SK-N-SH (cell line): Measurements from ENCODE around the gene SFI1. TPM values are rescaled to one million over a fixed set of nuclear protein-coding genes. Genes with fewer than 3 reads are reported as not detected.
"Not testable (repeated sequence)": the region's sequence is repeated elsewhere in the genome, so short reads cannot be mapped to it uniquely, and the experiment has no call there.

Source experiments
- CTCF ChIA-PET: fragments of 300-600, 350-600 bp; formaldehyde crosslinking; extraction: SDS; loops from one replicate; lab custom pipeline; 2021; lab: Yijun Ruan, JAX
- POLR2A ChIA-PET: fragments of 350-600 bp; sonication (Branson Sonifier 250); formaldehyde crosslinking; extraction: SDS; loops from one replicate; lab custom pipeline; 2020; ENCODE audit warnings: antibody characterized with exemption, inconsistent platforms; lab: Yijun Ruan, JAX
- DNase-seq: peaks from one replicate; pipeline ENCODE4 v3.0.0; 2012
- H2AFZ ChIP-seq: fragments of 200-600 bp; sonication (generic); 2 replicates; pipeline ENCODE4 v1.8.1; 2016; ENCODE audit warnings: antibody characterized with exemption, mild to moderate bottlenecking, low read depth
- H3F3A ChIP-seq: fragments of 200-600 bp; sonication (generic); replicated peaks from 2 replicates; pipeline ENCODE3; 2016; ENCODE audit warnings: antibody characterized with exemption, mild to moderate bottlenecking; ENCODE audit not compliant: insufficient read depth
- H3K27ac ChIP-seq, 2 experiments: fragments of 200-500 bp in 1 of 2; fragments of 200-600 bp in 1 of 2; sonication (Bioruptor generic) in 1 of 2; sonication (generic), shearing (Covaris generic) in 1 of 2; 2 replicates each; pipeline versions ENCODE4 v1.5.1 to v1.6.1; 2014 to 2016; ENCODE audit warnings: low read depth in 2 of 2, inconsistent platforms in 1 of 2, low read length in 1 of 2, mild to moderate bottlenecking in 1 of 2, mixed read lengths in 1 of 2
- H3K27me3 ChIP-seq: fragments of 200-600 bp; sonication (generic), shearing (Covaris generic); 2 replicates; pipeline ENCODE4 v1.6.1; 2016; ENCODE audit warnings: mixed run types; ENCODE audit not compliant: insufficient read depth
- H3K36me3 ChIP-seq, 2 experiments: fragments of 200-500 bp in 1 of 2; fragments of 200-600 bp in 1 of 2; sonication (Bioruptor generic) in 1 of 2; sonication (generic) in 1 of 2; replicated peaks in 1 of 2; 2 replicates each; pipeline versions ENCODE3 to v1.5.1; 2014 to 2016; ENCODE audit warnings: low read length in 1 of 2, mild to moderate bottlenecking in 1 of 2; ENCODE audit not compliant: insufficient read depth in 2 of 2, control insufficient read depth in 1 of 2
- H3K4me1 ChIP-seq, 2 experiments: fragments of 200-500 bp in 1 of 2; fragments of 200-600 bp in 1 of 2; sonication (Bioruptor generic) in 1 of 2; sonication (generic), shearing (Covaris generic) in 1 of 2; 2 replicates each; pipeline versions ENCODE4 v1.5.1 to v1.6.1; 2014 to 2016; ENCODE audit warnings: low read depth in 1 of 2, low read length in 1 of 2, mixed run types in 1 of 2; ENCODE audit not compliant: insufficient read depth in 2 of 2, control insufficient read depth in 1 of 2
- H3K4me2 ChIP-seq: fragments of 200-600 bp; sonication (generic), shearing (Covaris generic); 2 replicates; pipeline ENCODE4 v1.6.1; 2017; ENCODE audit warnings: mixed run types
- H3K4me3 ChIP-seq, 2 experiments: fragments of 200-500 bp in 1 of 2; fragments of 200-600 bp in 1 of 2; sonication (Bioruptor generic) in 1 of 2; sonication (generic), shearing (Covaris generic) in 1 of 2; 2 replicates each; pipeline versions ENCODE4 v1.5.1 to v1.8.1; 2014 to 2016; ENCODE audit warnings: low read depth in 2 of 2, inconsistent platforms in 1 of 2, low read length in 1 of 2, mild to moderate bottlenecking in 1 of 2, mixed read lengths in 1 of 2, moderate library complexity in 1 of 2
- H3K79me2 ChIP-seq: fragments of 200-600 bp; sonication (generic); 2 replicates; pipeline ENCODE4 v1.8.1; 2017; ENCODE audit warnings: mild to moderate bottlenecking; ENCODE audit not compliant: insufficient read depth
- H3K9ac ChIP-seq: fragments of 200-600 bp; sonication (generic); 2 replicates; pipeline ENCODE4 v1.6.1; 2017; ENCODE audit warnings: mixed run types
- H3K9me2 ChIP-seq: fragments of 200-600 bp; sonication (generic); 2 replicates; pipeline ENCODE4 v1.6.1; 2017; ENCODE audit warnings: mixed run types
- H3K9me3 ChIP-seq: fragments of 200-600 bp; sonication (generic); 2 replicates; pipeline ENCODE4 v1.6.1; 2017; ENCODE audit warnings: mixed run types, mild to moderate bottlenecking, moderate library complexity
- H4K20me1 ChIP-seq: fragments of 200-600 bp; sonication (generic); 2 replicates; pipeline ENCODE4 v1.6.1; 2017; ENCODE audit warnings: mild to moderate bottlenecking, mixed run types; ENCODE audit not compliant: insufficient read depth
- CHD2 ChIP-seq: fragments of 150-350 bp; IDR thresholded peaks from 2 replicates; pipeline ENCODE4 v1.6.1; 2018; ENCODE audit warnings: low read length; ENCODE audit not compliant: partially characterized antibody
- EP300 ChIP-seq, 2 experiments: IDR thresholded peaks; 2 replicates each; pipeline versions ENCODE4 v1.4.0 to v1.6.1; 2012; ENCODE audit warnings: borderline replicate concordance in 1 of 2, low read depth in 1 of 2, low read length in 1 of 2
- MEF2A ChIP-seq: IDR thresholded peaks from 2 replicates; pipeline ENCODE4 v1.4.0; 2012; ENCODE audit warnings: low read depth, borderline replicate concordance
- NFIC ChIP-seq: IDR thresholded peaks from 2 replicates; pipeline ENCODE4 v1.4.0; 2012; ENCODE audit warnings: borderline replicate concordance
- REST ChIP-seq: IDR thresholded peaks from 2 replicates; pipeline ENCODE4 v1.6.1; 2012; ENCODE audit warnings: mild to moderate bottlenecking, low read depth, low read length, moderate library complexity
- RFX5 ChIP-seq: IDR thresholded peaks from 2 replicates; pipeline ENCODE4 v1.6.1; 2012; ENCODE audit warnings: mild to moderate bottlenecking, improper control_type of control experiment, low read length
- TAF1 ChIP-seq: IDR thresholded peaks from 2 replicates; pipeline ENCODE4 v1.6.1; 2012; ENCODE audit warnings: low read depth, mild to moderate bottlenecking, low read length, moderate library complexity, borderline replicate concordance
- TCF12 ChIP-seq: IDR thresholded peaks from 2 replicates; pipeline ENCODE4 v1.4.0; 2012
- ZBTB33 ChIP-seq: IDR thresholded peaks from 2 replicates; pipeline ENCODE4 v1.4.0; 2012; ENCODE audit warnings: low read depth, borderline replicate concordance
- WGBS: methylation state at CpG from one replicate; pipeline ENCODE4 v1.1.6; 2017; ENCODE audit warnings: low lambda C conversion rate; 5-methylcytosine and 5-hydroxymethylcytosine counted together
- polyA plus RNA-seq, 3 experiments: library from polyadenylated mRNA; depleted of rRNA; stranded (reverse); fragments of >200 nt; gene quantifications; 2 replicates each; pipeline ENCODE4 v1.2.3, GENCODE V29; 2012
- TF ChIP-seq, protein P1 (sequence below): IDR thresholded peaks from 2 replicates; pipeline ENCODE4 v1.4.0; 2012; ENCODE audit warnings: low read depth, borderline replicate concordance
- TF ChIP-seq, protein P2 (sequence below): fragments of 150-350 bp; IDR thresholded peaks from 2 replicates; pipeline ENCODE4 v1.6.1; 2016; ENCODE audit warnings: mild to moderate bottlenecking, low read depth, low read length

Gene SFI1
- polyA plus RNA-seq, 1 of the 3 experiments (the other 2 are of a cell fraction), result 24.7 TPM

DNA sequence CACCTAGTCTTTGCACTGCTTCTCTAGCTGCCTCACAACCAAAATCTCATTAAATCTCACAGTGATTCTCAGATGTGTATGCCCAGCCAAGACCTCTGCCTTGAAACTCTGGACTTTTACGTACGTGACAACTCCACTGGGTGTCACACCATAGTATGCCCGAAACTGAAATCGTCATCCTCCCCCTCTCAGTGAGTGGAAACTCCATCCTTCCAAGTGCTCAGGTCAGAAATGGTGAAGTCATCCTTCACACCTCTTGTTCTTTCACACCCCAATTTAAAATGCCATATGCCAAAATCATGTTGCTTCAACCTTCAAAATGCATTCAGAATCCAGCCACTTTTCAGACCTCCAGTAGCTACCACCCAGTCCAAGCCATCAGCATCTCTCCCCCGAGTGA lies 42.5 kb downstream of the SFI1 start (continued):
- no peak for TF ChIP-seq ZBTB33
- TF ChIP-seq, protein P1, sequence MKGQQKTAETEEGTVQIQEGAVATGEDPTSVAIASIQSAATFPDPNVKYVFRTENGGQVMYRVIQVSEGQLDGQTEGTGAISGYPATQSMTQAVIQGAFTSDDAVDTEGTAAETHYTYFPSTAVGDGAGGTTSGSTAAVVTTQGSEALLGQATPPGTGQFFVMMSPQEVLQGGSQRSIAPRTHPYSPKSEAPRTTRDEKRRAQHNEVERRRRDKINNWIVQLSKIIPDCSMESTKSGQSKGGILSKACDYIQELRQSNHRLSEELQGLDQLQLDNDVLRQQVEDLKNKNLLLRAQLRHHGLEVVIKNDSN, result no peak
- TF ChIP-seq TCF12, result no peak

- H3K9me2 ChIP-seq, H3K4me2 ChIP-seq, H3K9ac ChIP-seq, POLR2A ChIA-PET, DNase-seq, H3K4me1 ChIP-seq, H3K79me2 ChIP-seq, H3K9me3 ChIP-seq, H4K20me1 ChIP-seq, H3F3A ChIP-seq, H3K4me3 ChIP-seq, H3K27me3 ChIP-seq, H3K27ac ChIP-seq, H3K36me3 ChIP-seq, H2AFZ ChIP-seq: not testable (repeated sequence)
- 93% methylated on average over 4 of the region's 4 CpGs for WGBS
- CTCF ChIA-PET, result interaction anchor here (1.0 kb wide), 1 partner anchor 94 kb away, joined by 3 read pairs; no protein-coding TSS in a partner anchor
Observed at GRCh38 chr22:31540166-31540565, 43.8 kb downstream of the SFI1 start.

- no peaks in the 10 kb centered on the region for H3K9me3 ChIP-seq
- no peak overlapping the region for H3K9ac ChIP-seq
- no peak overlapping the region for H3K4me2 ChIP-seq
- no peak overlapping the region for H3K27ac ChIP-seq
- H3K9me2 ChIP-seq, result no peaks in the 10 kb centered on the region
- H3F3A ChIP-seq, result no peaks in the 10 kb centered on the region
- 98% methylated on average over 5 of the region's 5 CpGs for WGBS
- ChIA-PET CTCF (interaction anchor here (1.0 kb wide), 1 partner anchor 93 kb away, joined by 3 read pairs; no protein-coding TSS in a partner anchor), POLR2A (no interaction called here)
- H4K20me1 ChIP-seq, result no peaks in the 10 kb centered on the region
- TF ChIP-seq EP300 (IDR thresholded peaks at IDR 0.05; ENCODE audit: borderline replicate concordance in 1 of 2, low read depth in 1 of 2, low read length in 1 of 2), result no peak
- TF ChIP-seq, protein P2, sequence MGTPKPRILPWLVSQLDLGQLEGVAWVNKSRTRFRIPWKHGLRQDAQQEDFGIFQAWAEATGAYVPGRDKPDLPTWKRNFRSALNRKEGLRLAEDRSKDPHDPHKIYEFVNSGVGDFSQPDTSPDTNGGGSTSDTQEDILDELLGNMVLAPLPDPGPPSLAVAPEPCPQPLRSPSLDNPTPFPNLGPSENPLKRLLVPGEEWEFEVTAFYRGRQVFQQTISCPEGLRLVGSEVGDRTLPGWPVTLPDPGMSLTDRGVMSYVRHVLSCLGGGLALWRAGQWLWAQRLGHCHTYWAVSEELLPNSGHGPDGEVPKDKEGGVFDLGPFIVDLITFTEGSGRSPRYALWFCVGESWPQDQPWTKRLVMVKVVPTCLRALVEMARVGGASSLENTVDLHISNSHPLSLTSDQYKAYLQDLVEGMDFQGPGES, result no peak
- TF ChIP-seq CHD2, result no peak
- no peak for TF ChIP-seq MEF2A
- no peak for TF ChIP-seq NFIC
- TF ChIP-seq ZBTB33, result no peak
- no peak for TF ChIP-seq RFX5
- no peak for TF ChIP-seq REST
- TF ChIP-seq TAF1, result no peak
- H3K36me3 ChIP-seq, result peaks cover 0 to 5% of the 10 kb centered on the region in 2 experiments
- no peak for DNase-seq
- H2AFZ ChIP-seq, result no peak overlapping the region
- H3K4me1 ChIP-seq, result no peaks in the 10 kb centered on the region
- H3K4me3 ChIP-seq, result no peak overlapping the region
- H3K27me3 ChIP-seq, result no peaks in the 10 kb centered on the region
- H3K79me2 ChIP-seq, result no peaks in the 10 kb centered on the region
Observed at GRCh38 chr22:31540966-31541365, 44.6 kb downstream of the SFI1 start.
